ENCODE measurements around the gene NDUFA6.
"Not testable (repeated sequence)": the region's sequence is repeated elsewhere in the genome, so short reads cannot be mapped to it uniquely, and the experiment has no call there.

The NDUFA6 gene

DNA sequence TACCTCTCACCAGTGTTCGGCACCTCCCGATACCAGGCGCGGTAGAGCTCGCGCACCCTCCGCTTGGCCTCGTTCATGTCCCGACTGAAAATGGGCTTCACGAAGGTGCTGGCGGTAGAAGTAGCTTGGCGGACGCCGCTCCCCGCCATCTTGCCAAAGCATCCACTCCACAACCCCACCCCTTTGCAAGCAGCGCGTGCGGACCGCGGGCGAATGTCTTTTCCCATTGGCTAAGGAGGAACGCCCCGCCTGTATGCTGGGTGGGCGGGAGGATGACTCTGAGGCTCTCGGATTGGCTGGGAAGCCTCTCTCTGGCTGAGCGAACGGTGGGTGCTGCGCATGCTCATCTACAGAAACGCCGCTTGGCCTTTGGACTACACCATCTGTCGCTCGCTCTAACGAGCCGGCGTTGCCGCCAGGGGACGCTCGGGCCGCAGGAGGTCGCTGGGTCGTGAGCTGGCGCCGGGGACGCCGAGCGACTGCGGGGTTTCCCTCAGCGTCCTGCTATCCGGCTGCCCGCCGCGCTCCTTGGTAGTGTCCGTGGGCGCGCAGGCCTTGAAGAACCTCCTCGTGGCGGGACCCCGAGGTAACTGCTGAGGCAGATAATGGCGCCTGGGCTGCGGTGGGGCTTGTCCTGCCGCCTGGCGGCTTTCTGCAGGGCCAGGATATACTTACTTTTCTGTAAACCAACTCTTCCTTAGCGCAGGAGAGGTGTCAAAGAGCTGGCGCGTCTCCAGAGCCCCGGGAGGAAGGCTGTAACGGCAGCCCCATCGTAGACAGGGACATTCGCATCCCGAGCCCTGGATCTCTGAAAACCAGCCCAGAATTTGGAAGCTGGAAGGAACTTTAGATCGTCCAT, at the start of gene NDUFA6:
TSS of gene NDUFA6 (minus strand) at position 177 of the 859 bp plus-strand sequence. CDS start at position 149, 28 bp downstream.
- DNase-seq (ENCODE audit: low spot score): peak; percentile 99

- DNase-seq (ENCODE audit: low spot score): not testable (repeated sequence)
Measured at GRCh38 chr22:42140153-42140552, 49.6 kb upstream of the NDUFA6 start.

DNA sequence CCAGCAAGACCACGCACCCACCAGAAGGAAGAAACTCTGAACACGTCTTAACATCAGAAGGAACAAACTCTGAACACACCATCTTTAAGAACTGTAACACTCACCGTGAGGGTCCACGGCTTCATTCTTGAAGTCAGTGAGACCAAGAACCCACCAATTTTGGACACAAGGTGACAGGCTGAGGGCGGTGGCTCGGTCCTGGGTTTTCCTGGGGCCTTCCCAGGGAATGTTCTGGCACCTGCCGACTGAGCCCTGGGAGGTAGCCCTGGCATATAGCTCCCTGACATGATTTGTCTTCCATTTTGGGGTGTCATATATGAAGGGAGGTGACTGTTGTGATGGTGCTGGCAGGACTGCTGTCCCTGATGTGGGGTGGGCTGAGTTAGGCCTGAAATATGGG, 48.9 kb upstream of the NDUFA6 start:
- DNase-seq (ENCODE audit: low spot score): not testable (repeated sequence)

GRCh38 chr22:42138972-42139371, 48.4 kb upstream of the NDUFA6 start:
- no peak for DNase-seq (ENCODE audit: low spot score)

- no peak for DNase-seq (ENCODE audit: low spot score)
Measured at GRCh38 chr22:42138122-42138770, 47.7 kb upstream of the NDUFA6 start.

GRCh38 chr22:42135688-42136087, 45.1 kb upstream of the NDUFA6 start:
- DNase-seq (ENCODE audit: low spot score): not testable (repeated sequence)

DNA sequence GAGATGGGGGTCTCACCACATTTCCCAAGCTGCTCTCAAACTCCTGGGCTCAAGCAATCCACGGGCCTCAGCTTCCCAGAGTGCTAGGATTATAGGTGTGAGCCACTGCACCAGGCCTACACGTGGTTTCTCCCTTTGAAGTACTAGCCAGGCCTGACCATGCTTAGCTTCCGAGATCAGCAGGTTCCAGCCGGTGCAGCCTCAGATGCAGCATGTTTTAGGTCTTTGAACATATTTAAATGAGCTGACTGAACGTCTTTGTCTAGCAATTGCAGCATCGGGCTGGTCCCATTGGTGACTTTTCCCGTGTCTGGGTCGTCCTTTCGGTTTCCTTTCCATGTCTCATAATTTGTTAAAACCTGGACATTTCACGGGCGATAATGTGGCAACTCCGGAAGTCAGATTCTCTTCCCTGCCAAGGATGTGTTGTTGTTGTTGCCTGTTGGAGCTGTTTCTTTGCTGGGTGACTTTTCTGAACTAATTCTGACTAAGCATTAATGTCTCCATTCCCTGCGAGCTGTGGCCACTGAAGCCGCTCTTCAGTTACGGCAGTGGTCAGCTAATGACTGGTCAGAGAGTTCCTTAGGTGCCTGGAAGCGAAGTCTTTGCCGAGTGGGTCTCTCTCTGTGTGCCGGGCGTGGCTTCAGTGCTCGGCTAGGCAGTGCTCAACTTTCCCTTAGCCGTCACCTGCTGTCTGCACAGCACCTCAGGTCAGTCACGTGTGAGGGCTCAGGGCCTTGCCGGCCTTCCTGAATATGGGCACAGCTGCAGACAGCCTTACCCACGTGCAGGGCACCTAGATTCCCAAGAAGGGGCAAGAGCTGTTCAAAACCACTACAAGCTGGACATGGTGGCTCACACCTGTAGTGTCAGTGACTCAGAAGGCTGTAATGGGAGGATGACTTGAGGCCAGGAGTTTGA, 43.8 kb upstream of the NDUFA6 start:
- DNase-seq (ENCODE audit: low spot score): no peak

GRCh38 chr22:42132457-42132856, 41.9 kb upstream of the NDUFA6 start:
- DNase-seq (ENCODE audit: low spot score): no peak

GRCh38 chr22:42131562-42131961, 41.0 kb upstream of the NDUFA6 start:
- no peak for DNase-seq (ENCODE audit: low spot score)

GRCh38 chr22:42130639-42131431, 40.3 kb upstream of the NDUFA6 start, which contains the start of gene CYP2D6:
Gene CYP2D6 (minus strand): TSS chr22:42130810. CDS start chr22:42130791, 19 bp downstream.
- not testable (repeated sequence) for DNase-seq (ENCODE audit: low spot score)

DNA sequence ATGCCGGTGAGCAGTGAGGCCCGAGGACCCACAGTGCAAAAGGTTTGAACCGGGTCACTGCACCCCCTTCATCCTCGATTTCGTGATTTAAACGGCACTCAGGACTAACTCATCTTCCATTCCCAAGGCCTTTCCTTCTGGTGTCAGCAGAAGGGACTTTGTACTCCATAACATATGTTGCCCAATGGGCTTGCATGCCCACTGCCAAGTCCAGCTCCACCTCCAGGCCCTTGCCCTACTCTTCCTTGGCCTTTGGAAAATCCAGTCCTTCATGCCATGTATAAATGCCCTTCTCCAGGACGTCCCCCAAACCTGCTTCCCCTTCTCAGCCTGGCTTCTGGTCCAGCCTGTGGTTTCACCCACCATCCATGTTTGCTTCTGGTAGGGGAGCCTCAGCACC, 39.6 kb upstream of the NDUFA6 start:
- not testable (repeated sequence) for DNase-seq (ENCODE audit: low spot score)

GRCh38 chr22:42128776-42129694, 38.5 kb upstream of the NDUFA6 start:
- not testable (repeated sequence) for DNase-seq (ENCODE audit: low spot score)

DNA sequence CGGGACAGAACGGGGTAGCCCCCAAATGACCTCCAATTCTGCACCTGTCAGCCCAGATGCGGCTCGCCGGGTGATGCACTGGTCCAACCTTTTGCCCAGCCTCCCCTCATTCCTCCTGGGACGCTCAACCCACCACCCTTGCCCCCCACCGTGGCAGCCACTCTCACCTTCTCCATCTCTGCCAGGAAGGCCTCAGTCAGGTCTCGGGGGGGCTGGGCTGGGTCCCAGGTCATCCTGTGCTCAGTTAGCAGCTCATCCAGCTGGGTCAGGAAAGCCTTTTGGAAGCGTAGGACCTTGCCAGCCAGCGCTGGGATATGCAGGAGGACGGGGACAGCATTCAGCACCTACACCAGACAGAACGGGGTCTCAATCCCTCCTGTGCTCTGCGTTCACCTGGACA, 37.4 kb upstream of the NDUFA6 start:
- not testable (repeated sequence) for DNase-seq (ENCODE audit: low spot score)

- DNase-seq (ENCODE audit: low spot score): no peak
Measured at GRCh38 chr22:42127606-42128005, 37.0 kb upstream of the NDUFA6 start.

DNA sequence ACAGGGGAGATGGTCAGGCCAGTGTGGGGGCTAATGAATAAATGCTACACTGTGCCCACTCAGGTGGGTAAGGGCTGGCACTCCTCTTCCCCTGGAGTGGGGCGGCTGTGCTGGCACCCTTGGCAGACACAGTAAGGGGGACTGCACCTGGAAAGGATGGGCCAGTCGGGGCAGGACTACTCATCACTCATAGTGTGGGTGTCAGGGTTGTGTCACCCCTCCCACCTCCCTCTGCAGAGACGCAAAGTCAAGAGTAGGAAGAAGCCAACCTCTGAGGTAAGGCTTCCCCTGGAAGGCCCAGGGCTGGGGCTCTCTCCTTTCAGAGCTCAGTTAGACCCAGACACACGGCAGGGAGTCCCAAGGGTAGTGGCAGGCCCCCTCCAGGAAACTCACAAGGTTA, 33.0 kb upstream of the NDUFA6 start:
- not testable (repeated sequence) for DNase-seq (ENCODE audit: low spot score)

GRCh38 chr22:42120231-42121021, 29.9 kb upstream of the NDUFA6 start:
- not testable (repeated sequence) for DNase-seq (ENCODE audit: low spot score)

GRCh38 chr22:42116848-42117424, 26.4 kb upstream of the NDUFA6 start:
- DNase-seq (ENCODE audit: low spot score): no peak

DNA sequence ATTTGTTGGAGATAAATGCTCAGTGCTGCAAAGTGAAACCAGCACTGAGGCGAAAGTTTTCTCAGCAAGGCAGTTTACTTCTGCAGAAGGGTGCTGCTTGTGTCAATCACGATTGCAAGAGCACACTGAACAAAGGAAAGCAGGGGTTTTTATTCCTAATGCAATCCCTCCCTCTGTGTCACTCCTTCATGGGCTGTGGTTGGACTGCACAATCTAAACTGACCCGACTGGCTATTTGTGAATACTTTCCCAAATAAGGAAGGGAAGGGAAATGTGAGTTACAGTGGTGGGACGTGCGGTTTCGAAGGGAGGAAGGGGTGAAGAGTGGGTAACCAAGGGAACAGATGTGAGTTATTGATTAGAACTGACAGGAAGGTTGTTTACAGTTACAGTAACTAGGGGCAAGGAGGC, 24.9 kb upstream of the NDUFA6 start:
- DNase-seq (ENCODE audit: low spot score): not testable (repeated sequence)

DNA sequence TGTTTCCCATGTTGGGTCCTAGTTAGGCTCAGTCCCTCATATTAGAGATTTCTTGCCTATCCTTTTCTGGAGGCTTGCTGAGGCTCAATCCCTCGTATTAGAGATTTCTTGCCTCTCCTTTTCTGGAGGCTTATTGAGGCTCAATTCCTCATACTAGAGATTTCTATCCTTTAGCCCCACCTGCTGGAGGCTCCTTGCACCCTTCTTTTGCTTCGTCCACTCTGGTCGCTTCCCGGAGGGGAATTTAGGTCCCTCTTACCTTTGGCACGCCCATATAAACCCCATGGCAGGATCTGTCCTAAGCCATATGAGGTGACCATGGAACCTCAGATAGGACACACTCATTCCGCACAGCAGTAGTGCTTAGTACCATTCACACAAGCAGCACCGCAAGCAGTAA, 24.1 kb upstream of the NDUFA6 start:
- DNase-seq (ENCODE audit: low spot score): peak; percentile 35

All from cerebellar cortex (tissue), 1 donor.